ENCODE data around the gene GPC5. TPM values are rescaled to one million over a fixed set of nuclear protein-coding genes. Genes with fewer than 3 reads are reported as not detected.

Gene GPC5
- total and polyA plus RNA-seq, 2 experiments from 2014 or later, result 0.32 TPM; not detected in 1

DNA sequence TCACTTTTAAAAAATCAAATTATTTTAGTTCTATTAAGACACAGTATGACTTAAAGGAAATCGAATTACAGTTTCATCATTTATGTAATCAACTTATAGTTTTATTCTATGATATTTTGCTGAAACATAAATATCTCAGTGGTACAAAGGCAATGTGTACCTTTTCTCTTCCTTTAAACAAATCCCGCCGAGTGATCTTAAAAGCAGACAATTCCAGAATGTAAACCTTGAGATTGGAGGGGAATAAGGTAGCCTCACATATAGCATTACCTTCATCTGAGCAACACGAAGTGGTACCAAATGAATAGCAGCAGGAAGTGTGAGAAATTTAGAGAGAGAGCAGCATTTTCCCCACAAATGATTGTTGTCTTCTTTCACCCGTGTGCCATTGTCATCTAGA lies 986.0 kb downstream of the GPC5 start:
- Histone ChIP-seq H3K79me2 (ENCODE audit: insufficient read depth) (no peaks in the 10 kb centered on the region), H2AFZ (no peak overlapping the region), H3K27me3 (replicated peaks; ENCODE audit: insufficient read depth) (no peaks in the 10 kb centered on the region), H3K4me3 (no peak overlapping the region), H3K36me3 (ENCODE audit: low read depth) (no peaks in the 10 kb centered on the region), H3K4me1 (ENCODE audit: insufficient read depth) (no peaks in the 10 kb centered on the region), H3K9ac (no peak overlapping the region), H3F3A (ENCODE audit: insufficient read depth) (no peaks in the 10 kb centered on the region), H4K20me1 (ENCODE audit: insufficient read depth) (no peaks in the 10 kb centered on the region), H3K4me2 (ENCODE audit: unreplicated experiment) (no peak overlapping the region), H3K9me2 (ENCODE audit: insufficient read depth) (no peaks in the 10 kb centered on the region), H3K27ac (no peak overlapping the region), H3K9me3 (ENCODE audit: low read depth) (no peaks in the 10 kb centered on the region)
- WGBS, 2 experiments (ENCODE audit: low coverage in 1 of 2, low lambda C conversion rate in 2 of 2, missing lambda C conversion rate in 2 of 2), result 30% methylated on average over 5 of the region's 5 CpGs
- in situ Hi-C loops (cut with MboI), result no loop called here
- TF ChIP-seq EZH2 (IDR thresholded peaks at IDR 0.05; ENCODE audit: insufficient read depth, poor library complexity, severe bottlenecking), result no peak
- TF ChIP-seq EZH2phosphoT487 (IDR thresholded peaks at IDR 0.05; ENCODE audit: insufficient read depth, low read depth), result no peak
- DNase-seq, result no peak

DNA sequence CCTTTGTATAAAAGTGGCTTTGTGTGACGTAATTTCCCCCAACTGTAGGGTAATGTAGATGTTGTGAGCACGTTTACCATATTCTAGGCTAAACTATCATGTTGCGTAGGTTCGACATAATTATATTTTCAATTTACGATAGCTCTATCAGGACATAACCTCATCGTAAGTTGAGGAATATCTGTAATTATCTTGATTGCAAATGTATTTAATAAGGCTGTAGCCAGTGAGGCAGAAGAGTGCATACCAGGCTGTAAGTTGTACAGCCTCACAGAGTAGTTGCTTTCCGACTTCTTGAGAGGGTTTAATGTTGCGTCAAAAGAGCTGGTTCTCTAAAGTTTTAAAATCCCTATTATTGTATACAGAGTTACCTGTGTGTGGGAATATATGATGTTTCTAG lies 988.8 kb downstream of the GPC5 start:
- H3K27ac ChIP-seq, result no peak overlapping the region
- no peaks in the 10 kb centered on the region for H4K20me1 ChIP-seq (ENCODE audit: insufficient read depth)
- in situ Hi-C loops (cut with MboI), result no loop called here
- no peak overlapping the region for H3K9ac ChIP-seq
- no peak overlapping the region for H2AFZ ChIP-seq
- no peak overlapping the region for H3K4me2 ChIP-seq (ENCODE audit: unreplicated experiment)
- no peaks in the 10 kb centered on the region for H3K79me2 ChIP-seq (ENCODE audit: insufficient read depth)
- H3K27me3 ChIP-seq (replicated peaks; ENCODE audit: insufficient read depth), result no peaks in the 10 kb centered on the region
- H3F3A ChIP-seq (ENCODE audit: insufficient read depth), result no peaks in the 10 kb centered on the region
- no peaks in the 10 kb centered on the region for H3K9me2 ChIP-seq (ENCODE audit: insufficient read depth)
- no peaks in the 10 kb centered on the region for H3K9me3 ChIP-seq (ENCODE audit: low read depth)
- DNase-seq, result no peak
- 56 to 58% methylated on average over 8 of the region's 8 CpGs for whole genome bisulfite sequencing, 2 experiments (ENCODE audit: low coverage in 1 of 2, low lambda C conversion rate in 2 of 2, missing lambda C conversion rate in 2 of 2)
- TF ChIP-seq EZH2 (IDR thresholded peaks at IDR 0.05; ENCODE audit: insufficient read depth, poor library complexity, severe bottlenecking), result no peak
- TF ChIP-seq EZH2phosphoT487 (IDR thresholded peaks at IDR 0.05; ENCODE audit: insufficient read depth, low read depth), result no peak
- H3K4me3 ChIP-seq, result no peak overlapping the region
- H3K4me1 ChIP-seq (ENCODE audit: insufficient read depth), result no peaks in the 10 kb centered on the region
- H3K36me3 ChIP-seq (ENCODE audit: low read depth), result no peaks in the 10 kb centered on the region

DNA sequence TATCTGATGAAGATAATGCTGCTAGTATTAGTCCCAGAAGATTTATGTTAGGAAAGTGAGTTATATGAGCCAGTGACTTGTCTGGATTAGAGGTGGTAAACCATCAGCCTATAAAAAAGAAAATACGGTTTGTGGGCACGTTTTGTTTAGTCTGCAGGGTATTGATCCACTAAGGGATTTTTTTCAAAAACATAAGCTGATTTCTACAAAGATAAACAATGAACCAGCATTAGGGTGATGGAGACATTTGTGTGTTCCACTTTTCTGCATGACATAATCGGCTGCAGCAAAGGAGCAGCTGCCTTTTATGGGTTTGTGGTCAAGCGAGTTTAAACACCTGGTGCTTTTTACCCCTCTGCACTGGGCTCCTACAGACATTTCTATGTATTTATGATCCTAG lies 991.8 kb downstream of the GPC5 start:
- Histone ChIP-seq H3K27me3 (replicated peaks; ENCODE audit: insufficient read depth) (no peaks in the 10 kb centered on the region), H3K36me3 (ENCODE audit: low read depth) (no peaks in the 10 kb centered on the region), H3F3A (ENCODE audit: insufficient read depth) (no peaks in the 10 kb centered on the region), H3K4me3 (no peak overlapping the region), H3K9me3 (ENCODE audit: low read depth) (no peaks in the 10 kb centered on the region), H3K4me2 (ENCODE audit: unreplicated experiment) (no peak overlapping the region), H3K9me2 (ENCODE audit: insufficient read depth) (no peaks in the 10 kb centered on the region), H3K27ac (no peak overlapping the region), H3K79me2 (ENCODE audit: insufficient read depth) (no peaks in the 10 kb centered on the region), H2AFZ (no peak overlapping the region), H3K9ac (no peak overlapping the region), H3K4me1 (ENCODE audit: insufficient read depth) (no peaks in the 10 kb centered on the region), H4K20me1 (ENCODE audit: insufficient read depth) (no peaks in the 10 kb centered on the region)
- TF ChIP-seq EZH2 (IDR thresholded peaks at IDR 0.05; ENCODE audit: insufficient read depth, poor library complexity, severe bottlenecking), result no peak
- TF ChIP-seq EZH2phosphoT487 (IDR thresholded peaks at IDR 0.05; ENCODE audit: insufficient read depth, low read depth), result no peak
- in situ Hi-C loops (cut with MboI), result no loop called here
- no peak for DNase-seq
- 30 to 45% methylated on average over 4 of the region's 4 CpGs for WGBS, 2 experiments (ENCODE audit: low coverage in 1 of 2, low lambda C conversion rate in 2 of 2, missing lambda C conversion rate in 2 of 2)

DNA sequence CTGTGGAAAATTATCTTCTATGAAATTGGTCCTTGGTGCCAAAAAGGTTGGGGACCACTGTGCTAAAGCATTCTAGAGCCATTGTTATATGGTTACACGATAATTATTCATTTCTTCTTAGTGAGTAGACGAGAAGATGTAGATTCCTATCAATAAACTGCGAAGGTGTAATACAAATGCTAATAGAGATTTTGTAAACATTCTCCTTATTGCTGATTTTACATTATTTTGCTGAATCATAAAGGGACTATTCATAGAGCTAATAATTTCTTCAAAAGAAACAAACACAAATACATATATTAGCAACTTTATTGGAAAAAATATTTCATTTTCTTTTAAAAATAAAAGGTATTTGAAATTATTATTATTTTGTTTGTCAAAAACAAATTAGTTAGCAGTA lies 1005.2 kb downstream of the GPC5 start:
- H3K4me3 ChIP-seq, result no peak overlapping the region
- no peaks in the 10 kb centered on the region for H3K9me3 ChIP-seq (ENCODE audit: low read depth)
- H2AFZ ChIP-seq, result no peak overlapping the region
- DNase-seq, result no peak
- H3K27me3 ChIP-seq (replicated peaks; ENCODE audit: insufficient read depth), result no peaks in the 10 kb centered on the region
- in situ Hi-C loops (cut with MboI), result no loop called here
- no peak overlapping the region for H3K9ac ChIP-seq
- no peaks in the 10 kb centered on the region for H3K36me3 ChIP-seq (ENCODE audit: low read depth)
- no peaks in the 10 kb centered on the region for H3F3A ChIP-seq (ENCODE audit: insufficient read depth)
- no peak overlapping the region for H3K4me2 ChIP-seq (ENCODE audit: unreplicated experiment)
- H3K27ac ChIP-seq, result no peak overlapping the region
- 16 to 23% methylated on average over 3 of the region's 3 CpGs for WGBS, 2 experiments (ENCODE audit: low coverage in 1 of 2, low lambda C conversion rate in 2 of 2, missing lambda C conversion rate in 2 of 2)
- no peaks in the 10 kb centered on the region for H3K4me1 ChIP-seq (ENCODE audit: insufficient read depth)
- TF ChIP-seq EZH2 (IDR thresholded peaks at IDR 0.05; ENCODE audit: insufficient read depth, poor library complexity, severe bottlenecking) (no peak), EZH2phosphoT487 (IDR thresholded peaks at IDR 0.05; ENCODE audit: insufficient read depth, low read depth) (no peak)
- H4K20me1 ChIP-seq (ENCODE audit: insufficient read depth), result no peaks in the 10 kb centered on the region
- no peaks in the 10 kb centered on the region for H3K79me2 ChIP-seq (ENCODE audit: insufficient read depth)
- H3K9me2 ChIP-seq (ENCODE audit: insufficient read depth), result no peaks in the 10 kb centered on the region

DNA sequence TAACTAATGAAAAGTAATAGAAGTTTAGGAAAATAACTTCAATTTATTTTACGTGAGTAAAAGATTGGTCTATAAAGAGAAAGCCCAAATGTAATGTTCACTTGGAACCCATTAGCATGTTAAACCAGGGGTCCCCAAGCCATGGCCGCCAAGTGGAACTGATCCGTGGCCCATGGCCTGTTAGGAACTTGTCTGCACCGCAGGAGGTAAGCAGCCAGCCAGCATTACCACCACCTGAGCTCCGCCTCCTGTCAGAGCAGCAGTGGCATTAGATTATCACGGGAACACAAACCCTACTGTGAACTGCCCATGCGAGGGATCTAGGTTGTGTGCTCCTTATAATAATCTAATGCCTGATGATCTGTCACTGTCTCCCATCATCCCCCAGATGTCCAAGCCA lies 1009.4 kb downstream of the GPC5 start:
- in situ Hi-C loops (cut with MboI), result no loop called here
- Histone ChIP-seq H3K9me2 (ENCODE audit: insufficient read depth) (no peaks in the 10 kb centered on the region), H3K27me3 (replicated peaks; ENCODE audit: insufficient read depth) (no peaks in the 10 kb centered on the region), H3K36me3 (ENCODE audit: low read depth) (no peaks in the 10 kb centered on the region), H2AFZ (no peak overlapping the region), H3K9me3 (ENCODE audit: low read depth) (no peaks in the 10 kb centered on the region), H3K4me2 (ENCODE audit: unreplicated experiment) (no peak overlapping the region), H3K79me2 (ENCODE audit: insufficient read depth) (no peaks in the 10 kb centered on the region), H3F3A (ENCODE audit: insufficient read depth) (no peaks in the 10 kb centered on the region), H3K9ac (no peak overlapping the region), H3K4me1 (ENCODE audit: insufficient read depth) (no peaks in the 10 kb centered on the region), H3K27ac (no peak overlapping the region), H4K20me1 (ENCODE audit: insufficient read depth) (no peaks in the 10 kb centered on the region), H3K4me3 (no peak overlapping the region)
- 29 to 34% methylated on average over 7 of the region's 7 CpGs for WGBS, 2 experiments (ENCODE audit: low coverage in 1 of 2, low lambda C conversion rate in 2 of 2, missing lambda C conversion rate in 2 of 2)
- TF ChIP-seq EZH2phosphoT487 (IDR thresholded peaks at IDR 0.05; ENCODE audit: insufficient read depth, low read depth), result no peak
- no peak for TF ChIP-seq EZH2 (IDR thresholded peaks at IDR 0.05; ENCODE audit: insufficient read depth, poor library complexity, severe bottlenecking)
- DNase-seq, result no peak

All from GM23248 (cell line).